Astrocyte of the hippocampus (primary cell): Measurements from ENCODE around the gene ASB3.
"Not testable (repeated sequence)": the region's sequence is repeated elsewhere in the genome, so short reads cannot be mapped to it uniquely, and the experiment has no call there.

Source experiments
- DNase-seq: peaks from one replicate; pipeline ENCODE4 v3.0.0; 2011; ENCODE audit warnings: low read depth, low spot score

ASB3 gene, protein sequence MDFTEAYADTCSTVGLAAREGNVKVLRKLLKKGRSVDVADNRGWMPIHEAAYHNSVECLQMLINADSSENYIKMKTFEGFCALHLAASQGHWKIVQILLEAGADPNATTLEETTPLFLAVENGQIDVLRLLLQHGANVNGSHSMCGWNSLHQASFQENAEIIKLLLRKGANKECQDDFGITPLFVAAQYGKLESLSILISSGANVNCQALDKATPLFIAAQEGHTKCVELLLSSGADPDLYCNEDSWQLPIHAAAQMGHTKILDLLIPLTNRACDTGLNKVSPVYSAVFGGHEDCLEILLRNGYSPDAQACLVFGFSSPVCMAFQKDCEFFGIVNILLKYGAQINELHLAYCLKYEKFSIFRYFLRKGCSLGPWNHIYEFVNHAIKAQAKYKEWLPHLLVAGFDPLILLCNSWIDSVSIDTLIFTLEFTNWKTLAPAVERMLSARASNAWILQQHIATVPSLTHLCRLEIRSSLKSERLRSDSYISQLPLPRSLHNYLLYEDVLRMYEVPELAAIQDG

DNA sequence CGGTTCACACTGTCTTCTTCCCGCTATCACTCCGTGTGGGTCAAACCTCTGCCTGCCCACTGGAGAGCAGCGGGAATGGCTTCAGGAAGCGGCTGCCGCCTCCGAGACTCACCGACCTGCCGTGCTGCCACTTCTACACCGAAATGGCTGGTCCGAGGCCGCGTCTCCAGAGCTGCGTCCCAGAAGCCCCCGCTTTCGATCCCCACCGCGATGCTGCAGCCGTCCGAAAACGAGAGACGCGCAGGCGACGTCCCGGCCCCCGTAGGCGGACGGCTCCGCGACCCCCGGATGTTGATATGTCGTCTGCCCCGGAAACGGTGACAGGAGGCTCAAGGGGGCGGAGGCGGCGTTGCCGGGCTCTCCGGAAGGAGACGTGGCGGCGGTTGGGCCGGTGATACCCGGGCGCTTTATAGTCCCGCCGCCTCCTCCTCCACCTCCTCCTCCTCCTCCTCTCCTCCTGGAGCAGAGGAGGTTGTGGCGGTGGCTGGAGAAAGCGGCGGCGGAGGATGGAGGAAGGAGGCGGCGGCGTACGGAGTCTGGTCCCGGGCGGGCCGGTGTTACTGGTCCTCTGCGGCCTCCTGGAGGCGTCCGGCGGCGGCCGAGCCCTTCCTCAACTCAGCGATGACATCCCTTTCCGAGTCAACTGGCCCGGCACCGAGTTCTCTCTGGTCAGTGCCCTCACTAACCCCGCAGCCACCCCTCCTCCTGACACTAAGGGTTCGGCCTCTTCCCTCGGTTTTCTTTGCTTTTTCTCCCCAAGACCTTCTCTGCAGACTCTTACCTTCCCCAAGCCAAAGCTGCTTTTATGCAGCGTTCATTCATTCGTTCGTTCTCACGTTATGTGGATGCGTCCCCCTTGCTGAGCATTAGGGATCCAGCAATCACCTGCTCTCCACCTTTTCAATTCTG, at the start of gene ASB3, which contains the start of gene ERLEC1:
ASB3 (minus strand) TSS at position 249 of the 909 bp plus-strand sequence. CDS start 21,381 bp downstream, outside the sequence.
ERLEC1 (plus strand) TSS at position 340 of the 909 bp plus-strand sequence; CDS start at position 507, 167 bp downstream.
- peak; percentile 96 for DNase-seq

DNA sequence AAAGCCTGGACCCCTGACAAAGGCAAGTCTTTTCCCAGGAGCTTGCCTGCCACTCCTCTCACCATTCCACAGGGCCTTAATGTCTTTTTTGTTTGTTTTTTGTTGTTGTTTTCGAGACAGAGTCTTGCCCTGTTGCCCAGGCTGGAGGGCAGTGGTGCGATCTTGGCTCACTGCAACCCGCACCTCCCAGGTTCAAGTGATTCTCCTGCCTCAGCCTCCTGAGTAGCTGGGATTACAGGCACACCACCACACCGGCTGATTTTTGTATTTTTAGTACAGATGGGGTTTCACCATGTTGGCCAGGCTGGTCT, 43.2 kb upstream of the ASB3 start:
- not testable (repeated sequence) for DNase-seq

DNA sequence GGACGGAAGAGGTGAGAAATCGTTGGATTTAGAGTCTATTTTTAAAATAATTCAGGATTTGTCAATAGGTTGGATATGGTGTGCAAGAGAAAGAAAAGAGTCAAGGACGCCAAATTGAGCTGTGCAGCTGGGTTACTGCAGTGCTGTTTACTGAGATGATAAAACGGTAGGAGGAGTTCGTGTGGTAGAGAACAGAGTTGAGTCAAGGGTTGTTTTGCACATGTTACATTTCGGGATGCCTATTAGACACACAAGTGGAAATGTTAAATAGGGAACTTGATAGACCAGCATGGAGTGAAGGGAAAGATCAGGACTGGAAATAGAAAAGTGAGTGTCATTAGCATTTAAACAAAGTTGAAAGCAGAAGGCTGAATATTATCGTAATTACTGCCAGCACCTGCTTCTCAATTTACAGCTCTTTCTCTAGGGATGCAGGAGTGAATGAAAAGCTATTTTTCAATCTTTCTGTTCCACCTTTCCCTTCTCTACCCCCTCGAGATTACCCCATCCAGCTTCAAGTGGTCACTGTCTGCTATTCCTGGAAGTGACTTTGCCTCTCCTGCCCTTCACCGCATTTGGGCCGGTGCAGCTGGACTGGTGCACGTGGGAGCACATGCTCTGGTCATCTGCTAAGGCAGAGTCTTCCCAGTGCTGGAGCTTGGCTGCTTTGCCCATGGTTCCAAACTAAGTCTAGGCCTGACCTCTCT, 42.7 kb upstream of the ASB3 start:
- no peak for DNase-seq

DNA sequence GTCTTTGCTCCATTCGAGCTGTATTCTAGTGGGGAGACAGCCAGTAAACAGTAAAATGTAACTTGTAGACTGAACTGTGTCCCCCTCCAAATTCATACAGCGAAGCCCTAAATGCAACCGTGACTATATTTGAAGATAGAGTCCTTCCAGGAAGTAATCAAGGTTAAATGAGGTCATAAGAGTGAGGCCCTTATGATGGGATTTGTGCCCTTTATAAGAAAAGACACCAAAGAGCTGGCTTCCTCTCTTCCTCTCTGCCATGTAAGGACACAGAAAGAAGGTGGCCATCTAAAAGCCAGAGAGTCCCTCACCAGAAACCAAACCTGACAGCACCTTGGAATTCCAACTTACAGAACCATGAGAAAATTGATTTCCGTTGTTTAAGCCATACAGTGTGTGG, 41.6 kb upstream of the ASB3 start:
- no peak for DNase-seq

DNA sequence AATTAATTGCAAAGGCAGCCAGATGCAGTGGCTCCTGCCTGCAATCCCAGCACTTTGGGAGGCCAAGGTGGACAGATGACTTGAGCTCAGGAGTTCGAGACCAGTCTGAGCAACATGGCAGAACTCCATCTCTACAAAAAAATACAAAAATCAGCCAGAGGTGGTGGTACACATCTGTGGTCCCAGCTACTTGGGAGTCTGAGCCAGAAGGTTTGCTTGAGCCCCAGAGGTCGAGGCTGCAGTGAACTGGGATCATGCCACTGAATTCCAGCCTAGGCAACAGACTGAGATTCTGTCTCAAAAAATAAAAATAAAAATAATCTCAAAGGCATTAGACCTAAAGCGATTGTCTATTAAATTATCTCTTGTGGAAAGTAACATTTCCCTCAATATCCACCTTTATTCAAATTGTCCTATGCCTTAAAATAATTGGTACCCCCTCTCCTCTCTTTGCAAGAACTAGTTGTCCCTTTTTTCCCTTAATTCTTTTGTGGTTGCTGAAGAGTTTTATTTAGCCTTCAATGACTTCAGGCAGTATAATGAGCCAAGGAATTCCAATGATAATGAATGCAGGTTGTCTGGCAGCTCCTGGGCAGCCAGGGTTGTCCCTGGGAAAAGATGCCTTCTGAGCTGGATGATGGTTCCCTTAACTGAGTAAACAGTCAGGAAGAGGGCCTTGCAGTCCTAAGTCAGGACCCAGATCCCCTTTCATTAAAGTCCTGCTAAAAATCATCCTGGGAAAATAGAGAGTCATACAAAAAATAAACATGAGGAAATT, 40.8 kb upstream of the ASB3 start:
- DNase-seq, result peak; percentile 81

DNA sequence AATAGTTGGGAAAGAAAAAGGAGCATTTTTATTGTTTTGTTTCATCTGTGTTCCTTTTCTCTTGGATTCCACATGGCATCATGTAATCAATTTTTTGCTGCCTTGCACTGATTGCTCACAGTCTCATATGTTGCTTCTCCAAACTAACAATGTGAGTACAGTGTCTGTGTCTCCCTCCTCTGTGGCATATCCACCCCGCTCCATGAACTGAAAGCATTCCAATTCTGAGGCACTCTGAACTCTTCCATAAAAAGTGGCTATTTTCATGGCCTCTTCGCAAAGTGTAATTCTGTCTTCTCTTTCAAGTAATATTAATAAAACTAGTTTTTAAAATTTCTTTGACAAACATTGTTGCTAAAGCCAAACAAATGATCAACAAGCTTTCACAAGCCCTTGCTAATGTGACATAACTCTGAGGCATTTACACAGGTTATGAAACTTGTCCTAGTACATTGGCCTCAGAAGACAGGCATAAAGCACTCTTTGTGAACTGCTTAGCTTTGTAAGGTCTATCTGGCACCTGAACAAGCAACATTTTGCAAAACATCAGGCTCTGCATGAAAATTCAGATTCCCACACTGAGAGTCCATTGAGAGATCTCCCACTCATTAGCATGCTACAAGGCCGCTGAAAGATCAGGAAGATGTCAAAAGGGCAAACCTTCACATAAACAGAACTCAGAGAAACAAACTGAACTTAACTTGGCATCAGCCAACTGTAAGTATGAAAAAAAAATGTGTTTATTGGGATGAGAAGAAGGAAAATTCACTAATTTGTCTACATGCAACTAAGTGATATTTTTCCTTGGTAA, 40.0 kb upstream of the ASB3 start:
- DNase-seq, result peak; percentile 39

DNA sequence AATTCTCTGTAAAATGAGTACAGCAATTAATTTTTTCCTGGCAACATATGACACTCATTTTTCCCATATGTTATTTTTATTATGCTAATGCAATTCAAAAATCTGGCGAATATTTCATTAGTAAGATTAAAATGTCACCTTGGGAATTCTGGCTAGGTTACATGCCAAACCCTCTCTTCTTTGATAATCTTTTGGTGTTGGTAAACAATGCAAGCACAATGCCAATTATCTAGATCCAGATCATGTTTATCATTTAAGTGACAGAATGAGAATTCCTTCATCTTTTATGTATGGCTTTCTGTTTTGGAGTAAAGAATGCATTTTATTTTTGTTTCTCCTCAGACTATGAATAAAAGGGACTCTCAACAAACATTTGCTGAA, 39.3 kb upstream of the ASB3 start:
- DNase-seq, result no peak

DNA sequence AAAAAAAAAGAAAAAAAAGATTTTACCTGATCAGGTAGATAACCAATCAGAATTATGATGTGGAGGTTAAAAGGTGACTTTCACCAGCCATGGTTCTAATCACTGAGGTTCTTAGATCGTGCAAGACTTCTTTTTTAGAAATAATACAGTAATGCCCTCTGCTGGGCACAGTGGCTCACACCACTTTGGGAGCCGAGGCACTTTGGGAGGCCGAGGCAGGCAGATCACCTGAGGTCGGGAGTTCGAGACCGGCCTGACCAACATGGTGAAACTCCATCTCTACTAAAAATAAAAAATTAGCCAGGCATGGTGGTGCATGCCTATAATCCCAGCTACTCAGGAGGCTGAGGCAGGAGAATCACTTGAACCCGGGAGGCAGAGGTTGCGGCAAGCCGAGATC, 36.9 kb upstream of the ASB3 start:
- DNase-seq, result not testable (repeated sequence)

DNA sequence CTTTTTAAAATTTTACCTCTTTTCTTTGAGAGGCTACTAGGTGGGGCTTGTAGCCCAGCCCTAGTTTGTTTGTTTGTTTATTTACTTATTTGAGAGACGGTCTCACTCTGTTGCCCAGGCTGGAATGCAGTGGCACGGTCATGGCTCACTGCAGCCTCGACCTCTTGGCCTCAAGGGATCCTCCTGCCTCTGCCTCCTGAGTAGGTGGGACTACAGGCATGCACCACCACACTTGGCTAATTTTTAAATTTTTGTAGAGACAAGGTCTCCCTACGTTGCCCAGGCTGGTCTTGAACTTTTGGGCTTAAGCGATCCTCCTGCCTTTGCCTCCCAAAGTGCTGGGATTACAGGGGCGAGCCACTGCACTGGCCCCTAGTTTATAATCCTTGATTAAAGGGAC, 35.1 kb upstream of the ASB3 start:
- no peak for DNase-seq

DNA sequence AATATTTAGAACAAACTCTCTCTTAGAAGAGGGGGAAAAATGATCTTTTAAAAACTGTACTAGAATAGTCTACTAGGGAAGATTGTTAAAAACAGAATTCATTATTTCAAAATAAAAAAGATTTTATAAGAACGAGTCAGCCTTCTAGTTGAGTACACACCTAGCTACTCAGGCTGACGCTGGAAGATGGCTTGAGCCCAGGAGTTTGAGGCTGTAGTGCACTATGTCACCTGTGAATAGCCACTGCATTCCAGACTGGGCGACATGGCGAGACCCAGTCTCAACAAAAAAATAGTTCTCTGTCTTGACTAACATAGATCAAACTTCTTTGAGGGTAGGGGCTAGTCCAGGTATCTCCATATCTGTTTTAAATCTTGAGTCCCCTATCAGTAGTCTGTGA, 34.0 kb upstream of the ASB3 start:
- peak; percentile 61 for DNase-seq

DNA sequence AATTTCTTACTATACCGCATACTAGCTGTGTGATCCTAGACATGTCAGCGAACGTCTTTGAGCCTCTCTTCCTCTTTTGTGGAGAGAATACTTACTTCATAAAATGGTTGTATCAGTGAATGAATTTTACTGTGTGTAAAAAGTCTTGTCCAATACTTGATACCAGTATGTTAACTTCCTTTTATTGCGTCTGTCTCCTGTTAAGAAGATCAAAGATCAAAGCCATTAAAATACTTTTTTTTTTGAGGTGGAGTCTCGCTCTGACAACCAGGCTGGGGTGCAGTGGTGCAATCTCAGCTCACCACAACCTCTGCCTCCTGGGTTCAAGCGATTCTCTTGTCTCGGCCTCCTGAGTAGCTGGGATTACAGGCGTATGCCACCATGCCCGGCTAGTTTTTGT, 33.3 kb upstream of the ASB3 start:
- no peak for DNase-seq

DNA sequence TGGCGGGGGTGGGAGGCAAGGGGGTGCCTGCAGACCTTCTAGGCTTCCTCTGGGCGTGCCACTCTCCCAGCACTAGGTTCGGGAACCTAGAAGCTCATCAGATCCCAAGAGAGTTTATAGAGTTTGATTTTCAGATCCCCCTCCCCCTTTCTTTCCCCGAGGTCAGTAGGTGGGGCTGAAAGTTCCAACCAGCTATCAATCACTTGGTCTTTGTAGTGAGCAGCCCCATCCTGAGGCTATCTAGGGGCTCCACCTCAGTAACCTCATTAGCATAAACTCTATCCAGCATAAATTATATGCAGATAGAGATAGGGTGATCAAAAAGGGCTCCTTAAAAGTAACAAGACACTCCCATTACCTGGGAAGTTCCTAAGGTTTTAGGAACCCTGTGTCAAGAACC, 32.9 kb upstream of the ASB3 start:
- DNase-seq, result no peak

DNA sequence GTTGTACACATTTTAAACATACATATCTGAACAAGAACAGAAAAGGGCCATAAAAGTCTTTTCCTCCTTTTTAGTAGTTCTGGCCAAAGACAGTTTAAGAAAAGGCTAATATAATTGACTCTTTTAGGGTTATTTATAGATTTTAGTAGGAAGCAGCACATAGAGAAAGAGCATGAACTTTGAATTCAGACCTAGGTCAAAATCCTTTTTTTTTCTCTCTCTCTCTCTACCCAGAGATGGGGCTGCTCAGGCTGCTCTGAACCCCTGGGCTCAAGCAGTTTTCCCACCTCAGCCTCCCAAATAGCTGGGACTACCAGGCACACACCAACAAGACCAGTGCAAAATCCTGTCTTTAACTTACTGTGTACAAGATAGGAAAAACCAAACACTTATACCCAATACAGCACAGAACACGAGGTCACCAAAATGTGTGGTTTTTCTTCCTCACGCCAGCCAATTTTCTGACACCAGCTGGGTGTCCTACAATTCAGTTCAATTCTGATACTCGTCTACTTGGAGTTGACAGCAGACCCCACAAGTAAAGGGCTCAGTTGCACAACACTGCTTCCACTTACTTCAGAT, 32.2 kb upstream of the ASB3 start:
- no peak for DNase-seq

DNA sequence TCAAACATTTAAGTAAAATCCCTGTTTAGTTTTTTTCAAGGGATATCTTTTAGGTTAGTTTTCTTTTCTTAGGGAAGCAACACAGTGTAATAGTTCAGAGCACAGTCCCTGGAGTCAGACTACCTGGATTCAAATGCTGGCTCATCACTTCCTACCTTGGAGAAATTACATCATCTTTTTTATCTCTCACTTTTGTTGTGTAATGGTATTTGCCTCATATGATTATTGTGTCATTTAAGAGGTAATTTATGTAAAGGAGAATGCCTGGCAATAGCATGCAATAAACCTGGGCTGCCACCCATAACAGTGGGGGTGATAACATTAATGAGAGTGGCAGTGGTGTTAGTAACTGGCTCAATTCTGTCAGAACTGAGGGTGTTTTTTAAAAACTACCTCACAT, 26.4 kb upstream of the ASB3 start:
- no peak for DNase-seq

DNA sequence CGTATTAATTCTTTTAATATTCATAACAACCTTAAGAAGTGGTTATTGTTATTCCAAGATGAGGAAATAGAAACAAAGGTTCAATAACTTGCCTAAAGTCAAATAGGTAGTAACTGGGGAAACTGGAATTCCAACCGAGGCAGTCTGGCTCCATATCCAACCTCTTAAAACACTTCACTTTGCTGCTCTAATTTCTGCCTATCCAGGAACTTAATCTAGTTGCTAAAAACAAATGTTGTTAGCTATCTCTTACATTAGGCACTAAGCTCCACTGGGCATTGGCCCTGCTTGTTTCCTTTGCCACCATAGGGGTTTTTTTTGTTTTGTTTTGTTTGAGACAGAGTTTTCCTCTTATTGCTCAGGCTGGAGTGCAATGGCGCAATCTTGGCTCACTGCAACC, 24.8 kb upstream of the ASB3 start:
- DNase-seq, result no peak

DNA sequence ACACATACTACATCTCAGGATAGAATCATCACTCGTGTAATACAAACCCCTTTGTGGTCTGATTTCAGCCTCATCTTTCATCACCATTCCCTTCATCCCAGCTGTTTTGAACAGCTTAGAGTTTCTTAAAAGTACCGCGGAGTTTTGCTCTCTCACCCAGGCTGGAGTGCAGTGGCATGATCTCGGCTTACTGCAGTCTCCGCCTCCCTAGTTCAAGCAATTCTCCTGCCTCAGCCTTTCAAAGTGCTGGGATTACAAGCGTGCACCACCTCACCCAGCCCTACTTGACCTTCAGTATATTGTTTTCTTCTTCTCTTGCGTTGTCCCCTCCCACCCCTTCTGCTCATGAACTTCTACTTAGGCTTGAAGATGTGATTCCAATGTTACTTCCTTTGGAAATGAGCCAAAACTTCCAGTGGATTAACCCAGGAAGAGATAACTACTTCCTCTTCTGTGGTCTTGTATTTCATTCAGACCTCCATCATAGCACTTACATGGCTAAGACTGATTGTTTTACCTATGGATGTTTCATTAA, 15.9 kb upstream of the ASB3 start:
- DNase-seq, result no peak

DNA sequence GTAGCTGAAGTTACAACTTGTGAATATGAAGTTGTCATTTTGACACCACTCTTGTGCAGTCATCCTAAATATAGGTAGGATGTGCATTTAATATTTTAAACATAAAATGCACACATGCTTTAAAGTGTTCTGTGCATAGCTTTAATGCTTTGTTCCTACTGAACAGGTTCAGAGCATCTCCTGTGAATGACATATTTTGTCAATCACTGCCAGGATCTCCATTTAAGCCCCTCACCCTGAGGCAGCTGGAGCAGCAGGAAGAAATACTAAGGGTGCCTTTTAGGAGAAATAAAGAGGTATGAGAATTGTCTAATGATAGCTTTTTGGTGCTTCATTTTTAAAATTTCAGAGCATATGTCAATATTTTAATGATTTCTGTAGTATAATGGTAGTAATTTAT, 14.8 kb upstream of the ASB3 start:
- DNase-seq, result no peak

DNA sequence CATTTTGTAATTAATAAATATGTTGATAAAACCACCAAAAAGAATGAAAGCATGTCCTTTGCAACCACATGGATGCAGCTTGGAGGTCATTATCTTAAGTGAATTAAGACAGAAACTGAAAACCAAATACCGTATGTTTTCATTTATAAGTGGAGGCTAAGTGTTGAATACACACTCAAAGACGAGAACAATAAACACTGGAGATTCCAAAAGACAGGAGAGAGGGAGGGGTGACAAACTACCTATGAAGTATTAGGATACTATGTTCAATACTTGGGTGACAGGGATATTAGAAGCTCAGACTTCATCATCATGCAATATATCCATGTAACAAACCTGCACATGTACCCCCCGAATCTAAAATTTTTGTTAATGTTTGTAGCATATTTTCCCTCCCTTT, 7.1 kb upstream of the ASB3 start:
- DNase-seq, result no peak

DNA sequence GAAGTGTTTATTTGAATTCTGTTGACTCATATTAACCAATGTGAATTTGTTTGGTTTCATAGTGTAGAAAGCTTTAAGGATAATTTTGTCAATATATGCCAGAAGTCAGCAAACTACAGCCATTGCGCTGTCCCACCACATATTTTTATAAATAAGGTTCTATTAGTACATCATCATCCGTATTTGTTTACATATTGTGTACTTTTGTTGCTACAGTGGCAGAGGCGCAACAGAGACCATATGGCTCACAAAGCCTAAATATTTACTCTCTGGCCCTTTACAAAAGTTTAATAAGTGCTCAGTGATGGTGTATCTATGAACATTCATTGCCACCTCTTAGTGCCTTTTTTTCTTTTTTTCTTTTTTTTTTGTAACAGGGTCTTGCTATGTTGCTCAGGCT, 6.5 kb upstream of the ASB3 start:
- no peak for DNase-seq
